Suppressor macrophage treated with lipopolysaccharide for 4 hours (primary cell): ENCODE measurements around the gene MINK1.

ENCODE experiments used
- DNase-seq: peaks from one replicate; pipeline ENCODE4 v3.0.0-alpha.2; 2020

Gene MINK1

GRCh38 chr17:4936436-4936835, 103.3 kb downstream of the MINK1 start:
- DNase-seq: no peak

- no peak for DNase-seq
Measured at GRCh38 chr17:4937553-4937952, 104.4 kb downstream of the MINK1 start.

- DNase-seq: no peak
Measured at GRCh38 chr17:4938069-4938491, 104.9 kb downstream of the MINK1 start.

GRCh38 chr17:4938688-4939545, 105.8 kb downstream of the MINK1 start:
- no peak for DNase-seq

- DNase-seq: no peak
Measured at GRCh38 chr17:4939546-4939795, 106.3 kb downstream of the MINK1 start.

- DNase-seq: peak; percentile 99
Measured at GRCh38 chr17:4939796-4940554, 106.8 kb downstream of the MINK1 start, which contains the start of the genes RNF167 and SLC25A11. RNF167 (plus strand) TSS chr17:4940268; CDS start chr17:4940910, 642 bp downstream. SLC25A11 (minus strand) TSS chr17:4940046; CDS start chr17:4939910, 136 bp downstream.

- no peak for DNase-seq
Measured at GRCh38 chr17:4940555-4941318, 107.6 kb downstream of the MINK1 start.

GRCh38 chr17:4941319-4941610, 108.1 kb downstream of the MINK1 start:
- DNase-seq: no peak

- no peak for DNase-seq
Measured at GRCh38 chr17:4942760-4943508, 109.8 kb downstream of the MINK1 start.

- no peak for DNase-seq
Measured at GRCh38 chr17:4944163-4944553, 111.0 kb downstream of the MINK1 start.

- DNase-seq: no peak
Measured at GRCh38 chr17:4944554-4945175, 111.5 kb downstream of the MINK1 start.

GRCh38 chr17:4945176-4945943, 112.2 kb downstream of the MINK1 start:
- peak; percentile 94 for DNase-seq

GRCh38 chr17:4945944-4946280, 112.8 kb downstream of the MINK1 start:
- no peak for DNase-seq

GRCh38 chr17:4946312-4946976, 113.3 kb downstream of the MINK1 start:
- peak; percentile 73 for DNase-seq

- DNase-seq: peak; percentile 50
Measured at GRCh38 chr17:4947010-4947410, 113.9 kb downstream of the MINK1 start.
